NCI-H2171 (cell line): Measurements from ENCODE around the gene CAPZB.

Experiments used
- DNase-seq: peaks from one replicate; lab custom pipeline; 2025; lab: John Stamatoyannopoulos, UW

The CAPZB gene

DNA sequence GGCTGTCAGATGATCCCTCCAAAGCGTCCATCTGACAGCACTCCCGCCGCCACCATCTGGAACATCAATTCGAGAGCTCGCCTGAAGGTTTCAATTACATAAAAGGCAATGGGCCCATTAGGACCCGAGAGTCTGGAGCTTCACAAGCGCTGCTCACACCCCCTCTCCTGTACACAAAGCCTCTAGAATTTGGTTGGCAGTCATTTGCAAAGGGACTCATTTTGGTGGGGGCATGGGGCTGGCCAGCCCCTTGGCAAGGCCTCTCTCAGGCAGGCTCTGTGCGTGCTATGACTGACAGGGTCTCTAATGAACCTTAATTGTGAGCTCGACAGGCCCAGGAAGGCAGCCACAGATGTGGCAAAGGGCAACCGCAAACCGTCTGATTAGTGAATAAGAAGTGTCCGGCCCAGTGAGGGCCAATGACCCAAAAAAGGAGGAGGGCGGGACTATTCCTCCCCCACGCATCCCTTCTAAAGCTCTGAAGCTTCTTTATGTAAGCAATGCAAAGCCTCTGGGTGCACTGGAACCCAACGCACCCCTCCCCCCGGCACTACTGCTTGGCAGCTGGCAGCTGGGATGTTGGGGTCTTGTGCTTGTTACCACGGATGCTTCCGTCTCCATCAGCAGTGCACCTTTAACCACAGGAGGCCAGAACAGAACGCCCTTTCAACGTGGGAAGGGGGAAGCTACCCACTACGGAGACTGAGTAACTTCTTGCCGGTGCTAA is 79.4 kb downstream of the CAPZB start:
- DNase-seq: peak; percentile 92

DNA sequence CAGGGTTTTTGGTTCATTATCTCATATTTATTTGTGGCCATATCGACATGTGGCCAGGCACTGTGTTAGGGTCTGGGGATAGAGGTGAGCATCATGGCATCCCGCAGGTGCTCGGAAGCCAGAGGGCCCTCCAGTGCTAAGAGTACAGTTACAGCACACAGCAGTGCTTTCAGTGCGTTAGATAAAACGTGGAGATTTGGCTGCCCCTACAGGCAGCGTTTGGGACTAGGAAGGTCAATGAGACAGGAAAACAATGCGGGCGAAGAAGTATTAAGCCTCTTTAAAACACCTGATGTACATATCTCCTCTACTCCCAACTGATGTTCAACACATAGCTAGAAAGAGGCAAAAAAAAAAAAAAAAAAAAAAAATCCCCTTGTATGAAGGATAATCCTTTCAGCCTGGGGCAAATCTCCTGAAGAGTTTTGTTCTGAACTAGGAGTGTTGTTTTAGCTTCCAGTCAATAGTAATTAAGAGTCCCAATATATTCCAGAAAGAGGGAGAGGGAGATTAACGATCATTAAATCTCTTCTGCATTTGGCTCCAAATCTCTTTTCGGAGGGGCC is 80.1 kb downstream of the CAPZB start:
- DNase-seq: peak; percentile 75

DNA sequence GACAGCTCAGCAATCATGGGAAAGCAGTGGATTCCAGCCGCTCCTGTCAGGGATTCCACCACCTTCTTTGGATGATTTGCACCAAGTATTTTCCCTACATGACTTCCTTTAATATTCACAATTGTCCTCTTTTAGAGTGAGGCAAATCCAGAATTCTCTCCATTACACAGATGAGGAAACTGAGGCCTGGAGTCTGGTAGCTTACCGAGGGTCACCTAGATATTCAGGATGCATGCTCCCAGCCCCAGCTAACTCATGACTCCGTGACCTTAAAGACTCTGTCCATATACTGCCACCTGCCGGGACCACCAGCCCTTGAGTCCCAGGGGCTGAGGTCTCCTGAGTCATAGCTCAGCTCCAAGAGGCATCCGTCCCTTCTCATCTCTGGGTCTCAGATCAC is 80.6 kb downstream of the CAPZB start:
- no peak for DNase-seq

DNA sequence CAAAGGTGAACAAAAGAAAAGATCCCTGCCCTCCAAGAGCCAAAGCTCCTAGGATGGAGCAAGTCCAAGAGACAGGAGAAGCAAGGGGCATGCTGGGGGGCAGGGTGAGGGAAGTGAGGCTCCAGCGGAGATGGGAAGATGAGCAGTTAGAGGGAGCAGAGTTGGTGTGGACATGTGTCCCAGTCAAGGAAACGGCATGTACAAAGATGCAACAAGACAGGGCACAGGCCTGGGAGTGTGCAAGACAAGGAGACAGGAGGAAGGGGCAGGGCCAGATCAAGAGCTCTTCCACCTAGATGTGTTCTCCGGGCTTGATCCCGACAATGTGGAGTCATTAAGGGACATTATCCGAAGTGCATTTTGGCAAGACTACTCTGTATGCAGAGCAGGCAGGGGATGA is 82.1 kb downstream of the CAPZB start:
- DNase-seq: no peak

DNA sequence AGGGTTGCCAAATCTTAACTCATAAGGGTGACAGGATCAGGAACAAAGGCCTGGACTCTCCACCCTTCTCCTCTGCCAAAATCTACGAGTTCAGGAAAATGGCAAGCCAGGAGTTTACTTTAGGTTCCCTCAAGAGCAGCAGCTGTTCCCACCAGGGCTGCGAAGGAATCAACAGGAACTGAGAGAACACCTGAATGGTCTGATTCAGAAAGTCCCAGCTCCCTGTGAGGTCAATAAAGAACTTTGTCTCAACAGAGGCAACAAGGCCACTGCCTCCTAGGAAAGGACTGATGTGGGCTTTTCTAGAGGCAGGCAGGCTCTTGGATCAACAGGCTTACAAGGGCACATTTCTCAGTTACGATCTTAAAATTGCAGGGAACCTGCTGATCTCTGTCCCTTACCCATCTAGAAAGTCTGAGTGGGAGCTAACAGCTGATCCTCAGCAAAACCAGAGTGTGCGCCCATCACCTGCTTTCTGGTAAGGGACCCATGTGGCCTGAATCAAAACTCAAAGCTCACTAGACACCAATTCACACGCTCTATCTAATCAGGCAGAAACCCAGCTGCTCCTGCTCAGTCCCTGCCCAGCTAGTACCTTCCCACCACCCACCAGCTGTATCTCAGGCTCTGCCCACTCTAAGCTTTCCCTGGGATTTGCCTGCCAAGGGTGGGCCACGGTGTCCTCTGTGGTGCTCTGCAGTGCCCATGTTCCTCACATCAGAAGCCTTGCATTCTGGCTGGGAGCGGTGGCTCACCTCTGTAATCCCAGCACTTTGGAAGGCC is 83.1 kb downstream of the CAPZB start:
- DNase-seq: peak; percentile 24

DNA sequence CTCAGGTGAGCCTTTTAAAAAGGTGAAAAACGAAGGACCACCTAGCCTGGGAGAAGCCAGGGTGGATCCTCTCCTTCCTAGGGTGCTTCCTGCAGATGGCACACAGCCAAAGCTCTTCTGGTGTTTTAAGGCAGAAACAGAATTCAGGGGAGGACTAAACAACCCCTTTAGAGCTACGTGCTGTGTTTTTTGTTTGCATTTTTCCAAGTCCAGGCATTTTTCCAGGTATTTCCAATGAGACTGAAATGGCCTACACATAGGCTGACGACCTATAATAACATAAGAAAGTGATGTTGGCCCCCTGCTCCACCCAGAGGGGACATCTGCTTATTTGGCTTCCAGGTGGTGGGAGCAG is 83.8 kb downstream of the CAPZB start:
- no peak for DNase-seq

DNA sequence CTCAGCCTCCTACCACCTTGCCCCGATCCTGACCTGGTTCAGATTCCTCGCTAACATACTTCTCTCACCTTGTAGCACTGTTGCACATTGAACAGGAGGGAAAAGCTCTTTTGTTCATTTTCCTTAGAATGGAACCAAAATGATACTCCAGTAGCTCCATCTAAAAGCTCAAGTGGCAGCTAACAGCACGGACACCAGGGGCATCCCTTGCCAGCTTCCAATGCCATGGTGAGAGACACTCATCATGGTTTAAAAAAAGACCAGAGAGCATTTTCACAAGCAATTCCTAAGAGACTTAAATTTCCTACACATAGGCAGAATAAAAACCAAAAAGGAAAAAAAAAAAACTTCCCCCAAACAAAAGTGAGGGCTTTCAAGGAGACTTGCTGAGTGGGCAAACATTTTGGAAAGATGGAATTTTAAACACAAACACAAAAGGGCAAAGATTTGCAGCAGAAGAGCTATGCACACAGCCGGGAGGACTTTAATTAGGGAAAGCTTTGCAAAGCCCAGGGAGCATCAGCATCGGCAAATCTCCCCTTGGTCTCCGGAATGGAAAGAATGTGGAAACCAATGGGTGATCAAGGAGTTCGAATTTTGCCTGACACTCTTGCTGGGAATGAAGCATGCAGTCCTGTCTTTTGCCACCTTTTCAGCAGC is 84.3 kb downstream of the CAPZB start:
- DNase-seq: no peak

DNA sequence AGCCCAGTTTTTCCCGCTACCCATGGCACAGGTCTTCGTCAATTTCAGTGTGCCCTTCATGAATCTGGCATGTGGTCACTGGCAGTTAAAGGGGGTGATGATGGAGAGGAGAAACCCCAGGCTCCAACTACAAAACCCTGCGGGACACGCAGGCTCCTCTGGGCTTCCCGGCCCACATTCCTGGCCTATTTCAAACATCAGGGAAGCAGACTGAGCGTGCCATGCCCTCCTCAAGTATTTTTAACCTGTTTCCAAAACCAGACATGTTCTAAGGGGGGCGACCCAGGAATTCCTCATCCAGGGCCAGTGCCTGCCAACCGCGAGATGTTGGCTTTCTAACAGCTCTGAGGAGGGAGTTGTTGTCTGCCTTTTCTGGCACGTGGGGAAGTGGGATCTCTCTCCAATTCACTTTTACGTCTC is 85.1 kb downstream of the CAPZB start:
- no peak for DNase-seq

DNA sequence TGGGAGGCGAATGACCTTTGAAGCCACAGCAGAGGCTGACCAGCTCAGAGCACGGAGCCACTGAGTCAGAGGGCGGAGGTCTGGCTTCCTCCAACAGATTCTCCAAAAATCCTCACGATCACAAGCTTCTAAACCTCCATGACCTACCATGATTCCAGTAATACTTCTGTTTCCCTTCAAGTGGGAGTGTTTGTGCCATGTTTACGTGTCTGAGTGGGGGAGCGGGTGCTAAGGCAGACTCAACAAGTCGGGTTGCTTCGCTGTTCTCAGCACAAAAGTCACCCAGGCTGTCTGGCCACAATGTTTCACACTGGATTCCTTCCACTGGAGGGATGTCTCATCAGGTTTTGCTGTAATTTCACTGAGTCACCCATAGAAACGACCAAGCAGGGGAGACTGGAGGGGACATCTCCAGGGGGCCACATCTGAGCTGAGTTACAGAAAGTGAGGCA is 87.0 kb downstream of the CAPZB start:
- no peak for DNase-seq

DNA sequence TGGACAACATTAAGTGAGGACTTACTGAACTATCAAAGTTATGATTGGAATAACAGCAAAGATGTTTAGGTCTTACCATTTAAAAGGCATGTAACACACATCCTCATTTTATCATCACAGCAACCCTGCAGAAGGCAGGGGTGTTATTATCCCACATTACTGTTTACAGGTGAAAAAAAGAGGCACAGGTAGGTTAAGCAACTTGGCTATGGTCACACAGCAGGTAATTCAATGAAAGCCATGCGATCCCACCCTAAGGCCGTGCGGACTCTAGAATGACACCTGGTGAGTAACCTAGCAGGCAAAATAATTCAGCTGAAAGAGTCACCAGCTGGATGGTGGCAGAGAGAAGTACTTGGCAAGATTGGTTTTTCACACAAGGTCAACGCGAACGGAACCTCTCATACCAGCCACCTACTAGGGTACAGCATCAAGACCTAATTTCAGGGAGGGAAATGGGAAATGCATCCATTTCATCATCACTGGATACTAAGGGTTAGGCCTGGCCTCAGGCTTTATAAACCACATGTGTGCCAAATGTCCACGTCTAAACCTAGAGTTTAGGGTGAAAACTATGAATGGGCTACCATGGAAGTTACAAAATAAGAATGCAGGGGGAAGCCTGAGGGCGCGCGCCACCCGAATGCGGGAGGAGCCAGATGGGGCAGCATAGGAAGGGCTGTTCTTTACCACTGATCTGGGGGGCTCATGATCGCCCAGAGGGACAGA is 88.0 kb downstream of the CAPZB start:
- no peak for DNase-seq

DNA sequence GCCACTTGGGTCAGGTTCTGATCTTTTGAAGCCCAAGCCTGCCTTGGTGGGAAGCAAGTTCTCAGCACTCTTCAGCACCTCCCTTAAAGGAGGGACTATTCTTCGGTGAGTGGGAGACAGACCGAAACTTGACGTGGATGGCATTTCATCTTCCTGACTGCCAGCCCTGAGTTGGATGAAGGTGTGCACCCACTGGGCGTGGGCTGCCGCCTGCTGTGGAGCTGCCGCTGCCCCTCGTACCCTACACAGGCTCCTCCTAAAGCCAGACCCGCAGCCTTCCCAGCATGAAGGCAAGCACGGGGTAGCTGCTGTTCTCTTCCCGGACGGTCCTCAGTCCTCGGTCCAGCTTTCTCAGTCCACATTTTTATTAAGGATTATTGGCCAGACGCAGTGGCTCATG is 89.1 kb downstream of the CAPZB start:
- DNase-seq: no peak

DNA sequence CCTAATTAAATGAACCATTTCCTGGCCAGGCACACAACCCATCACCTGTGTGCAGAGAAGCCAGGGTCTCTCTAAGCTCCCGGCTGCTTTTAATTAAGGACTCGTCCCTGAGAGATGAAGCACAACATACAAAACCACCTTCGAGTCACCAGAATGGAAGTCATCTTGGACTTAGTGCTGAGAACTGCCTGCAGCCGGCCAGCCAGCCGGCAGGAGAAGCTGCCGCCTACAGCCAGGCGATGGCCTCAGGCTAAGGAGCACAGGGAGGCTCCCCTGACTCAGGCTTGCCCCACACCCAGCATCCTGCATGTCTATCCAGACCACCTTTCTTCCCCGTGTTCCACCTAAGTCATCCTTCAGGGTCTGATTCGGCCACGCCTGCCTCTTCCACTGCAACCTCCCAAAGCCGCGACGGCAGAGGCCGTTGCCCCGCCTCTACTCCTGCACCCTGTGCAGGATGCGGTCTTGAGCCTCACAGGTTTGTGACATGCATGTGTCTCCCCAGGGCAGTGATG is 89.6 kb downstream of the CAPZB start:
- no peak for DNase-seq

DNA sequence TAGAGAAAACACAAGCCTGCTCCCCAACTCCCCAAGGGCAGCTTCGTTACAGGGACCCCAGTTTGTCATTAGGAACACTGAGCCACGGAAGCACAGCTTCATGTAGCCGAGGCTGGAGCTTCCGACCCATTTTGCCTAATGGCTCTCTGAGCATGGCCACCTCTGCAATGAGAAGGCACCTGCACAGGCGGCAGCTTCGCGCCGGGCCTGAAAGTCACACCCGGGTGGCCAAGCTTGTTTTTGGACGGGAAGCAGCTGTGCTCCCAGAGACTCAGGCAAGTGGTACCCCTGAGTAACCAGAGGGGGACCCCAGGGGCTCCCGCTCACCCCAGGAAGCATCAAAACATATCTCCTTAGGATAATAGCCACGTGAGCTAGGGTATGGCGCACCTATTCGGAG is 92.3 kb downstream of the CAPZB start:
- no peak for DNase-seq

DNA sequence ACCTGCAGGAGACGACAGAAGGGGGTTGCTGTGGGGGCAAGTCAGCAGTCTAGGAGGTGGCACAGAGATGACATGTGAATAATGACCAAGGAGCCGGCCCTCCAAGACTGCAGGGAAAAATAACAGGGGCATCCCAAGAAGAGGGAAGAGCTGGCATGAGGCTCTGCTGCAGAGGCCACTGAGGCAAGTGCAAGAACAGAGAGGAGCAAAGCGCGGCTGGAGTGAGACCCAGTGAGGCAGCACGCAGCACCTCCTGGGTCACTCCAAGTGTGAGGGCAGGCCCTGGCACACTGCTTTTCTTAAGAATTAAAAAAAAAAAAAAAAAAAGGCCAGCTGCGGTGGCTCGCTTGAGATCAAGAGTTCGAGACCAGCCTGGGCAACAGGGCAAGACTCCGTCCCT is 93.1 kb downstream of the CAPZB start:
- no peak for DNase-seq

DNA sequence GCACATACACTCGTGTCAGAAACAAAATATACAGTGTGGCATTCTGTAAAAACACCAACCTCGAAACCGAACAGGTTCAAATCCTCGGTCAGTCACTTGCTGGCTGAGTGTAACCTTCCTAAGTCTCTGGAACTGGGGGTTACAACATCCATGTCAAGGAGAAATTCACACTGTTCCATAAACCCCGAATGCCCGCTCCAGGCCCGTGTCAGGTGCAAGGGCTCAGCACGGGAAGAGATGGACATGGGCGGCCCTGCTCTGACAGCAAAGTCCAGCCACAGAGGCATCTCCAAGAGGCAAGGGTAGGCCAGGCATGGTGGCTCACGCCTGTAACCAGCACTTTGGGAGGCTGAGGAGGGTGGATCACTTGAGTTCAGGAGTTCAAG is 93.8 kb downstream of the CAPZB start:
- no peak for DNase-seq

DNA sequence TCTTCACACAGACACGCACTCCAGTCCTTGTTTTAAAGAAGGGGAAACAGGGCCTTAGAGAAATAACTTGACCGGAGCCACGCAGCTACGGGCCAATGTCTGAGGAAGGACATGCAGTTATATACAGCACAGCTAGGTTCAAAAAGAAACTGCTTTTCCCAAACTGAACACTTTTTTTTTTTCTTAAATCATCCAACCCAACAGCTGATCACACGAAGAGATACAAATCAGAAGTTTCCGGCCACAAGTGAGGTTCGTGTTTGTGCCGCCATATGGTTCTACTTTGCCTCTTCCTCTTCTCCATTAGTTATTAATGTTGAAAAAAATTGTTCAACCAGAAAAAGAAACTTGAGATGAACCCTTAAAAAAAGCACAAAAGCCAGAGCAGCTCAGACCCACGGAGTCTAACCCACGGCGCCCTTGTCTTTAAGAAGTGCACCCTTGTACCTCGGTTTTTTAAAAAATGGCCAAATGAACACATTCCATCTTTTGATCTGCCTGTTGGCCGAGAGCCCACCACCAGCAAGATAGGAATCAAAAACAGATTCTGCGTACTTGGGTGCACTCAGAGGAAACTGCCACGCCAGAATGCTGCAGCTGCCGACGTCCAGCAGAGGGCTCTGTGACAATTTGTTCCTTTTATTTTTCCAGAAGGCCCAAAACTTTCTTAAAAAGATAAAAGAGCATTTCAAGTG is 94.3 kb downstream of the CAPZB start:
- DNase-seq: peak; percentile 69

DNA sequence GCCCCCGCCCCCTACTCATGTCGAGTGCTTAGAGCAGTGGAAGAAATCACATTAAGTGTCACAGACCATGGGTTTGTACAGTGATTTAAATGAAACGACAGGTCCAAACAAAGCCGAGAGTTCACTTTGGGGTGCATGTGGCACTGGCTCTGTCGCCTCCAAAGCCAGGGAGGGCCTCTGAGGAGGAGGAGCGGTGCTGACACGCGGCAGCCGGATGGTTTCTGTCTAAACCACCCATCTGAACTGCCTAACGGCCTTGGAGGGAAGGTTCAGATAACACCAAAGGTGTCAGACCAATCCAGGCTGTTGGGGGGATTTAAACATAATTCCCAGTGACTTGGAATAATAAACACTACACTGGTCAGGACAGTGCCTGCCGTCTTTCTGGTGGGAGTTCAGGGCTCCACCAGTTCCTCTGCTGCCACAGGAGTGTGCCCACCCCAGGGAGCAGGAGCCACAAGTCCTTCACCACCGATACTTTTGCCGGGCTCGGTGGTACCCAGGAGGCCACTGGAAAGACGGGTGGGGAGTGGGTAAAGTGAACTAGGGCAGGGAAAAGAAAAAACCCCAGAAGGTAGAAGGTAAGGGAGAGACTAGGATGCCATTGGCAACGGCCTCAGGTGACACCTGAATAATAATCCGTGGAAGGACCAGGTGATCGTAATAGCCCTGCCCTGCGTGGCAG is 95.0 kb downstream of the CAPZB start:
- no peak for DNase-seq

DNA sequence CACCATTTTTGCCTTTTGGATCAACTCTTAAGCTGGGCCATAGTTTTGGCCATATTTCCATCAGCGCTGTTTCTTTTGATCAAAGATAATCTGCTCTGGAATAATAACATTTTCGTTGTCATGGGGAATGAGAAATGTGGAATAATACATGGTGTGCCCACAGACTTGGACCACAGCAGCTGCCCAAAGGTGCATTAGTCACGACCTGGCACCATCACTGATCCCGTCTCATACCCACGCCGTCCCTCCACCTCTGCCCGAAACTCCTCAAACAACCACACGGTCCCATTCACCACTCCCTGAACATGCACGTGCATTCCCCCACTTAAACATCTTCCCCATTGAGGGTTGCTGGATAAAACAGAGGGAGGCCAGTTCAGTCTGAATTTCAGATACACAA is 96.4 kb downstream of the CAPZB start:
- DNase-seq: no peak

DNA sequence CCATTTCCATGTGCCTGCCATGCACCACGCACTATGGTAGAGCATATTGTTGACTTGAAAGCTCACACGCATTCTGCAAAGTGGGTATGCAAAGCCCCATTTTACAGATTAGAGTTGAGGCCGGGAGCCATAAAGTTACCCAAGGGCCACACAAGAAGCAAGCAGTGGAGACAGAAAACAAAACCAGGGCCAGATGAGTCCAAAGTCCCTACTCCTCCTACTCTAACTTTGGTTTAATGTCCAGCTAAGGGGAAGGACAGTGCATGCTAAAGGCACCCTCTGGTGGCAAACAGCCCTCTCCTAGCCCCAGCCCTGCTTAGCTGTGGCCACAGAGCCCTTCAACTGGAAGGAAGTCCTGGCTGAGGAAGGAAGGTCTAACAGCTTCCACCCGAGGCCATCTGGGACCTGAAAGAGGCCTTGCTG is 98.3 kb downstream of the CAPZB start:
- no peak for DNase-seq

DNA sequence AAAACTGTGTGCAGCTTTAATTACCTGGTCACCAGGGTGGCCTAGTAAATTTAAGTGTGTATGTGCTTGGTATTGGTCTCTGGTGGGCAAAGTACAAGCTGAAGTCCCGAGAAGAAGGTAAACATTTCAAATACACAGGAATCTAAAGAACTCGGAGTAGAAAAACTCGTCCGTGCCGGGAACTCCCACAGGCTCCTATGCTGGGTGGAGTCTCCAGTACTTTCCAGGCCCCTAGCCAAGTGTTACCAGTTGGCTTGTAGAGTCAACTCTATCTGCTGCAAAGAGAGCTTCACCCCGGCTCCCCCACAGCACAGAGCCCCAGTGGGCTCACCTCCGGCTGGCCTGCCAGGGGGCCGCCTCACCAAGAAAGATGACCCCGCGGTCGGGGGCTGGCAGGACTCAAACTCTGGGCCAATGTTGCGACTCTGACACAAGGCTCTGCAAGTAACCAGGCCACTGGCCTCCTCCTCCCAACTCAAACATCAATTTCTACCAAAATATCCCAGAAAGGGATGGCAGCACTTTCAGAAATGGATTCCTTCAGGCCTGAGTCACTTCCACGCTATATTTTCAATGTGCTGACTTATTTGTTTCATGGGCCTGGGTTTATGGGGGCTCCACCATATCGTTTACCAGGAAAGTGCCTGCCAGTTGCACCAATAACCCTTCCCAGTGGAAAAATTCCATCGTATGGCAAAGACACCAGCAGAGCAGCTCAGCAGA is 99.3 kb downstream of the CAPZB start:
- DNase-seq: no peak
